Dermis microvascular lymphatic vessel endothelial cell (primary cell): ENCODE data around the gene SHISA7. TPM values are rescaled to one million over a fixed set of nuclear protein-coding genes. Genes with fewer than 3 reads are reported as not detected.
"Not testable (repeated sequence)": the region's sequence is repeated elsewhere in the genome, so short reads cannot be mapped to it uniquely, and the experiment has no call there.

Source experiments
- DNase-seq, 2 donors: peaks; one replicate each; pipeline versions ENCODE4 v3.0.0 to v3.0.0-alpha.2; 2010; ENCODE audit warnings: low read depth in 2 of 2
- total RNA-seq: library from RNA; depleted of rRNA; stranded (reverse); fragments of >200 nt; gene quantifications from 2 replicates; pipeline ENCODE4 v1.2.1, GENCODE V29; 2014

The SHISA7 gene
- total RNA-seq, 1 donor from 2014 or later = not detected

GRCh38 chr19:55419624-55420236, 23.4 kb downstream of the SHISA7 start:
- no peak for DNase-seq

- no peak for DNase-seq
Measured at GRCh38 chr19:55419103-55419502, 24.0 kb downstream of the SHISA7 start.

- peak; percentile 55 to 76 for DNase-seq
Measured at GRCh38 chr19:55418185-55418584, 24.9 kb downstream of the SHISA7 start.

GRCh38 chr19:55410168-55410567, 32.9 kb downstream of the SHISA7 start:
- no peak for DNase-seq

GRCh38 chr19:55409179-55409578, 33.9 kb downstream of the SHISA7 start:
- DNase-seq = not testable (repeated sequence)

- DNase-seq = no peak
Measured at GRCh38 chr19:55408533-55408872, 34.6 kb downstream of the SHISA7 start.

GRCh38 chr19:55407800-55408532, 35.1 kb downstream of the SHISA7 start:
- DNase-seq = peak; percentile 99 to 100

GRCh38 chr19:55407550-55407799, 35.6 kb downstream of the SHISA7 start, which contains the start of gene UBE2S:
UBE2S (minus strand) TSS chr19:55407788; CDS start chr19:55407589, 199 bp downstream.
- not testable (repeated sequence) for DNase-seq

- peak in 1 of 2 donors; percentile 36 for DNase-seq
Measured at GRCh38 chr19:55406826-55407549, 36.1 kb downstream of the SHISA7 start.

- no peak for DNase-seq
Measured at GRCh38 chr19:55406091-55406825, 36.8 kb downstream of the SHISA7 start.

GRCh38 chr19:55405638-55406037, 37.5 kb downstream of the SHISA7 start:
- no peak for DNase-seq

- no peak for DNase-seq
Measured at GRCh38 chr19:55402509-55402908, 40.6 kb downstream of the SHISA7 start.

- DNase-seq = not testable (repeated sequence)
Measured at GRCh38 chr19:55401390-55401789, 41.7 kb downstream of the SHISA7 start.

- DNase-seq = no peak
Measured at GRCh38 chr19:55400281-55401087, 42.6 kb downstream of the SHISA7 start.

GRCh38 chr19:55398200-55398925, 44.7 kb downstream of the SHISA7 start:
- DNase-seq = no peak

- no peak for DNase-seq
Measured at GRCh38 chr19:55392820-55393761, 50.0 kb downstream of the SHISA7 start.

GRCh38 chr19:55391702-55392615, 51.1 kb downstream of the SHISA7 start:
- no peak for DNase-seq

GRCh38 chr19:55391191-55391670, 51.9 kb downstream of the SHISA7 start:
- no peak for DNase-seq
